Coronary artery (tissue), 2 donors: ENCODE measurements around the gene PUM1.
A peak's percentile ranks its signal among the peaks of the same experiment; 100 is the strongest.

Experiments
- DNase-seq: peaks from one replicate; pipeline ENCODE4 v3.0.0-alpha.2; 2017; ENCODE audit warnings: low spot score
- H3K27ac ChIP-seq, 2 donors: fragments of 200-600 bp; sonication (generic); one replicate each; pipeline ENCODE4 v1.5.1; 2016 to 2019
- H3K4me3 ChIP-seq: fragments of 200-600 bp; sonication (generic); 2 replicates; pipeline ENCODE4 v1.5.1; 2016; ENCODE audit warnings: mild to moderate bottlenecking, moderate library complexity
- CTCF ChIP-seq: fragments of 200-600 bp; sonication (generic); IDR thresholded peaks from one replicate; pipeline ENCODE4 v1.5.1; 2019; ENCODE audit warnings: antibody characterized with exemption

Gene PUM1

DNA sequence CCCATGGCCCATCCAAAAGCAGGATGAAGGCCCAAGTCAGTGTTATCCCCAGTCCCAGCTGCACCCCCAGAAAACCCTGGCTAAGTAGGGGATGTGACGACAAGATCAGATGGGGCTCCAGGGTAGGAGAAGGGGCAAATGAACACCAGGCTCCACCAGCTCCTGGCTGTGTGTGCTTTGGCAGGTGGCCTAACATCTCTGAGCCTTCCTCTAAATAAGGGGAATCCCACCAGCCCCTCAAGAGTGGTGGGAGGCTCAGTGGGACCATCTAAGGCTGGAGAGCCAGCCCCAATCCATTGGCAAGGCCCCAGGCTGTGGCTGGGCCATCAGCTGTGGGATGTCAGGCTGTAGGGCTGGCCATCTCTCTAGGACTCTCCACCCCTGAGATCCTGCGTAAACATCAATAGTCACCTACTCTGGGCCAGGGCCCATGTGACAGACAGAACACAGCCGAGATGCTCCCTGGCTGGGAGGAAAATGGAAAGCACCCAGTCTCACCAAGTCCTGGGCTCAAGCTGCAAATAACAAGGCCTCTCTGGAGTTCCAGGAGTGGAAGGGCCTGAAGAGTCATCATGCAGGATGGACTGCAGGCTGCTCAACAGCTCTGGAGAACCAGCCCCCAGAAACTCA is 164.5 kb downstream of the PUM1 start:
- Histone ChIP-seq H3K27ac (peak overlapping the region in 1 of 2 donors; percentile 21), H3K4me3 (no peak overlapping the region)
- no peak for TF ChIP-seq CTCF
- DNase-seq, result no peak

DNA sequence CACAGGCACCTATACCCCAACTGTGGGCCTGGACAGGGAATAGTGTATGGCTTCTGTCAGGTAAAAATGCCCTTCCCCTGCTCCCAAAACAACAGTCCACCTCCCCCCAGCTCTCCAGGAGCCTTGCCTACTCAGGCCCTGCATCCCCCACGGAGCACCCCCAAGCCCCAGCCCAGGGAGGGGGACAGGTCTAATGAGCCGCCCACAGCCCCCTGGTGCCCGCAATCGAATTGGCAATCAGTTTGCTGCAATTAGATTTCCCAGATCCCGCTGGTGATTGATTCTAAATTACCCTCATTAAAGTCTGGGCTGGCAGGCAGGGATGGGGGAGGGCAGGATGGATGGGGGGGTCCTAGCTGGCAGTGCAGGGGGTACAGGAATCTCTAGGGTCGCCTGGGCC is 165.0 kb downstream of the PUM1 start:
- no peak overlapping the region for H3K4me3 ChIP-seq
- H3K27ac ChIP-seq, result no peak overlapping the region
- no peak for TF ChIP-seq CTCF
- DNase-seq, result no peak

- TF ChIP-seq CTCF, result no peak
- no peak for DNase-seq
These were observed 165.7 kb downstream of the PUM1 start for GRCh38 chr1:30899577-30900389.

GRCh38 chr1:30898031-30898815 is 167.3 kb downstream of the PUM1 start:
- Histone ChIP-seq H3K4me3 (no peak overlapping the region), H3K27ac (no peak overlapping the region)
- DNase-seq, result no peak
- no peak for TF ChIP-seq CTCF

More at GRCh38 chr1:30899577-30900389, 165.7 kb downstream of the PUM1 start:
- no peak overlapping the region for H3K4me3 ChIP-seq
- no peak overlapping the region for H3K27ac ChIP-seq

- no peak for DNase-seq
- Histone ChIP-seq H3K27ac (no peak overlapping the region), H3K4me3 (no peak overlapping the region)
- TF ChIP-seq CTCF, result no peak
These were observed 168.6 kb downstream of the PUM1 start for GRCh38 chr1:30896905-30897304.

DNA sequence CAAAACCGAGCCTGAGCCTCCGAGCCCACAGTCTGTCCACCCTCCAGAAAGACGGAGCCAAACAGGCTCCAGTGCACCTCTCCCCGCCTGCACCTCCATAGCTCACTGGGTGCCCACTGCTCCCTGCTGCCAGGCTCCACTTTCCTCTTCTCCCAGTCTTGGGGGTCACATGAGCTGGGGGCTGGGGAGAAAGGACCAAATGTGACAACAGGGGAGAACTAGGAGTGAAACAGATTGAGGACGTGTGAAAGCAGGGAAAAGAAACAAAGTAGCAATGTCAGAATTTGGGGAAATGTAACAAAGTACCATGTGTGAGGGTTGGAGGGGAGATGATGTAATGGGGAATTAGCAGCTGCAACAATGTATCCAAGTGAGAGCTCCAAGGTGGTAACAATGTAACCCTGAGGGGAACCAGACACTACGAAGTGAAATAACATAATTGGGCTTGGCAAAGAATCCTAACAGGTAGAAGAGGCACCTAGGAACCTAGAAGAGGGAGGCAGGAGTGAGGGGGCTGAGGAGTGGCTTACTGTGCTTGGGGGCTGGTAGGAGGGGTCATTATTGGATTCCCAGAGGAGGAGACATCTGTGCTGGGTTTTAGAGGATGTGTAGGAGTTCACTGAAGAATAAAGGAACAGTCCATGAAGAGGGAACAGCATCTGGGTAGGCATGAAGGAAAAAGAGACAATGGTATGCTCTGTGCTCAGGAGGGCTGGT is 169.4 kb downstream of the PUM1 start:
- no peak for TF ChIP-seq CTCF
- no peak for DNase-seq
- H3K27ac ChIP-seq, result peak overlapping the region in 1 of 2 donors; percentile 51
- H3K4me3 ChIP-seq, result no peak overlapping the region
